Measurements from ENCODE around the gene RFX8.
"Not testable (repeated sequence)": the region's sequence is repeated elsewhere in the genome, so short reads cannot be mapped to it uniquely, and the experiment has no call there.

RFX8 gene

GRCh38 chr2:101474731-101475384 lies at the start of gene RFX8:
Gene RFX8, minus strand, starts transcription at chr2:101475112. Its CDS starts 8,264 bp downstream, at chr2:101466848.
- no peak for DNase-seq (ENCODE audit: low spot score)

DNA sequence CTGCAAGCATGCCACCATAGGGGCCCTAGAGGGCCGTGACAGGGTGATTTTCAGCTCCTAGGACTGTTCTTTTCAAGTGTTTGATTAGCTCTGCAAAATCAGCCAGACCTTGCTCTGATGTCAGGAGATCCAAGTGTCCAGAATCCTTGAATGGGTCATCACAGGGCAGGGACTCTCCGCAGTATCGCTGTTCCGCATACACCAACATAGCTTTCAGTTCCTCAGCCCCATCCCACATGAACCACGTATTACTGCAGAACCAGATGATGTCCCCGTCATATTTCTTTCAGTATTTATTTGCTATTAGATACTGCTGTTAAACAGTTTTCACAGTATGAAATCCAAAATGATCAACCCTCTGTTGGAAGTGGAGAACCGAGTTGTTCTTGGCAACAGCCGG lies 46.6 kb upstream of the RFX8 start:
- no peak for DNase-seq (ENCODE audit: low spot score)

DNA sequence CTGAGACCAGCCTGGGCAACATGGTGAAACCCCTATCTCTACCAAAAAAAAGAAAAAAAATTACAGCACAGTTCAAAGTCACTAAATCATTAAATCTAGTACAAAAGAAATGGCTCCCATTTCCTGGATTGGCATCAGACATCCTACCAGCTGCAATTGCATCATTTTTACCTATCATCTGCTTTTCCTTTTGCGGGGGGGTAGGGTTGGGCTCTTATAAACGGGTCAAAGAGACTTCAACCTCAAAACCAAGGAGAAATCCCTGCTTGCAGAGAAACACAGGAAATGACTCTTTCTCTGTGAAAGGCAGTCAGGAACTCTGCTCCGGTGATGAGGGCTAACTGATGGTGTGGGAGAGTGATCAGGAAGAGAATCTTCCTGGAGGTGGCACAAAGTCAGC lies 45.3 kb upstream of the RFX8 start:
- DNase-seq (ENCODE audit: low spot score): no peak

GRCh38 chr2:101518578-101519492 lies 43.9 kb upstream of the RFX8 start:
- peak; percentile 54 for DNase-seq (ENCODE audit: low spot score)

DNA sequence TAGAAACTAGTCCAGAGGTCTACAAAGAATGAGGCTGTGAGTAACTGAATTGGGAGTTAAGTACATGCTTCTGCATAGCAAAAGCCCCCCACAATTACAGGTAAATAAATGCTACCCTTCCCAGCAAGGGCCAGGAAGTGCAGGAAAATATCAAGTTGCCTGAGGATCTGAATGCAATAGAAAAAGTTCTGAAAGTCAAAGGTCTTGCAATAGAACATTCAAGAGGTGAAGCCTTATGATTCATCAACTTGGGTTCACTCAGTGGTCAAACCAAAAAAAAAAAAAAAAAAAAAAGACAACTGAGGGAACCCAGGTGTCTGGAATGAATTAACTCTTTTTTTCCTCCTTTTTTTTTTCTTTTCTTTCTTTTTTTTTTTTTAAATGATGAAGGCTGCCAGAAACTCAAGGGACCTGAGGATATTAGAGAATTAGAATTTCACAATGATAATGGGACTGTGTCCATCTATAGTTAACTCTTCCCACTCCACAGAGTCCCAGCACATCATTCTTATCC lies 42.9 kb upstream of the RFX8 start:
- DNase-seq (ENCODE audit: low spot score): no peak

DNA sequence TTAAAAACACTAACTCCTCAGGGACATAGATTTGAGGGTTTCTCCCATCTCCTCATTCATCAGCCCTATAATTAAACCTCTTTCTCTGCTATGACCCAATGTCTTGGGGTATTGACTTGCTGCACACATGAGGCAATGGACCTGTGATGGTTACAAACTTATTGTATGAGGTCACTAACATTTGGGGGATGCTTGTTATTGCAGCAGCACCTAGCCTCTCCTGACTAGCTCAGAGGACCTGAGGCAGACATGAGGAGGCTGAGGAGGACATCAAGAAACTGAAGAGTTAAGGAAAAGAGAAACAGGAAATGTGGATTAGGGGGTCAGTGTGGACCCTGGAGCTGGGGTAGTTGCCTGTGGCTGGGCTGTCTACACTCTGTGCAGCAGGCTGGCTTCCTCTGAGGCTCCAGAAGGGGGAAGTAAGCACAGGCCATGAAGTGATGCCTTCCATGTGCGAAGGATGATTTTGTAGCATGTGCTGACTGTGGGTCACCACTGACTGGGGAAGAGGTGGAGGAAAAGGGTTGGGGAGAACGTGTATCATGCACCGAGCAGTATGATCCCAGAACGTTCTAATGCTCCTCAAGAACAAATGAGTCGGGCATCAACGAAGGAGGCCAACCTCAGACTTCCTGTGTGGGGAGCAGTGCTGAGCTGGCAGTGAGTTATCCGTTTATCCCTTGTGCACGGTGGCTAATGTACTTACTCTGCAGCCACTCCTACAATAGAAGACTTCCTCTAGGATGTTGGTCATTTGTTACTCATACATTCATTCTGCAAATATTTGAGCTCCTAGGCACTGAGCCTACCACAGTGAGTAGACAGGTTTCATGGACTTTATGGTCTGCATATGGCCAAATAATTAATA lies 42.1 kb upstream of the RFX8 start:
- no peak for DNase-seq (ENCODE audit: low spot score)

GRCh38 chr2:101516349-101516748 lies 41.4 kb upstream of the RFX8 start:
- no peak for DNase-seq (ENCODE audit: low spot score)

DNA sequence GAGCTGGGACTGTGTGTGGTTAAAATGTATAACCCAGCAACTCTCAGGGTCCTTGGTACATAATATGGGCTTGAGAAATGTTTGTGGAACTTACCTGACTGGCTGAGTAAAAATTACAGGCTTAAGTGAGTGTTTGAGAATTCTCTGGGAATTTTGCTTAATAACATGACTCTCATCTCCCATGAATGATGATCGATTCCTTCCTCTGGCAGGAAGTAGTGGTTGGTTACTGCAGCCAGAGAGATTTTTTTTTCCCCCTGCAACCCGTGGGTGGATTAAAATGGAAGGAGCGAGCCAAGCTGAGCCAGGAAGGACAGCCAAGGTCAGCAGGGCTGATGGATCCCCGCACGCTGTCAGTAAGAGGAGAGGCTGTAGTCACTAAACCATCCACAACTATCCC lies 40.6 kb upstream of the RFX8 start:
- DNase-seq (ENCODE audit: low spot score): no peak

- no peak for DNase-seq (ENCODE audit: low spot score)
Observed at GRCh38 chr2:101512993-101513392, 38.1 kb upstream of the RFX8 start.

DNA sequence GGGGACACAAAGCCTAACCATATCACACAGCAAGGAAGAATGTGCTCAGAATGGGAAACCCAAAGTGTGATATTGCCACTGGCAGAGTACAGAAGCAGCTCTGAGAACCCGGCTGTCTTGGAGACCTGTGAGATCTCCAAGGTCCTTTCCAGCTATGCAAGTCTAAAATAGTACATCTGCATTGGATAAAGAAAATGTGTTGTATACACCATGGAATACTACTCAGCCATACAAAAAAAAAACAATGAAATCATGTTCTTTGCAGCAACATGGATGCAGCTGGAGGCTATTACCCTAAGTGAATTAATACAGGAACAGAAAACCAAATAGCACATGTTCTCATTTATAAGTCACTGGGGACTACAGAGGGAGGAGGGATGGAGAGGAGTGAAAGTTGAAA lies 36.5 kb upstream of the RFX8 start:
- no peak for DNase-seq (ENCODE audit: low spot score)

DNA sequence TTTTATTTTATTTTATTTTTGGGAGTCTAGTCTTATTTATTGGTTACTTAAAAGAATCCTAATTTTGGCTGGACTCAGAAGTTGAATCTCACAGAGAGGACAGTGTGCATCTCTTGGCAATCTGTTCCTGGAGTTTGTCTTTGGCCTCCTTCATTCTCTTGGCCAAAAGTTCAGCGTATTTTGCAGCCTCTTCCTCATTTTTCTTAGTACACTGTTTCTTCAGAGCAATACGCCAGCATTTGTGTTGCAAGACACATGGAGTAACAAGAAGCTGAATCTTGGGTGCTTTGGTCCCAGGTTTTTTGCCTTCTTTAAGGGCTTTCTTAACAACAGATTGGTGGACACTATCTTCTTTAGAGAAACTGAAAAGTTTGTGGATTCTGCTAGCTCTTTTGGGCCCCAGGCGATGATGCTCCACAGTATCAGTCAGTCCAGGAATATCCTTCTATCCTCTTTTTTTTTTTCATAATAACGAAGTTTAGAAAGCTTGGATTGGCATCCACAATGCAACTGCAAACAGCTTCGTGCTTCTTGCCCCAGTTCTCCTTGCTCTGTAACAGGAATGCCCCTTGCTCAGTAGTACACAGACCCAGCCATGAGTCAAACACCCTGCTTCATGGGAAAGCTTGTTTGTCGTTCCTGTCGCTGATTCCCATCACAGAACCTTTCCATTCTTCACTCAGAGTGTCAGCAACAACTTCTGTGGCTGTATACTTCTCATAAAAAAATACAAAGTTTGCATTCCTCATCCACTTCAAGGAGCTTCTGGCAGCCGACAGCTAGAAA lies 34.8 kb upstream of the RFX8 start:
- no peak for DNase-seq (ENCODE audit: low spot score)

GRCh38 chr2:101508636-101509035 lies 33.7 kb upstream of the RFX8 start:
- DNase-seq (ENCODE audit: low spot score): no peak

- DNase-seq (ENCODE audit: low spot score): not testable (repeated sequence)
Observed at GRCh38 chr2:101505276-101505675, 30.4 kb upstream of the RFX8 start.

- DNase-seq (ENCODE audit: low spot score): not testable (repeated sequence)
Observed at GRCh38 chr2:101504744-101505143, 29.8 kb upstream of the RFX8 start.

DNA sequence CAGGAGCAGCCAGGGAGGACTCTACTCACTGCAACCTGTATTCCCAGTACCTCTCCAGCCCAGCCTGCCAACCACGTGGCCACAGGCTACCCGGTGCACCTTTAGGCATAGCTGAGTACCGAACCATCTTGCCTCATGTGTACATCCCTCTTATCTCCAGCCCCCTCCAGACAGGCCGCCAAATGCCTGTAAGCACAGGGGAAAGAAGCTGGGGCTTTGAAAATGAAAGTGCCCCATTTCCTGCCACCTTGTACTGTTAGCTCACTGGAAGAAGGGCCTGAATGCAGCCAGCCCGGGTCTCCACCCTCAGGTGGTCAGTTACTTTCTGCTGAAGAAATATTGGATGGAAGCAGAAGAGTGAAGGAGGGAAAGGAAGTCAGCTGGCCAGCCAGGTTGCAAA lies 27.2 kb upstream of the RFX8 start:
- DNase-seq (ENCODE audit: low spot score): no peak

DNA sequence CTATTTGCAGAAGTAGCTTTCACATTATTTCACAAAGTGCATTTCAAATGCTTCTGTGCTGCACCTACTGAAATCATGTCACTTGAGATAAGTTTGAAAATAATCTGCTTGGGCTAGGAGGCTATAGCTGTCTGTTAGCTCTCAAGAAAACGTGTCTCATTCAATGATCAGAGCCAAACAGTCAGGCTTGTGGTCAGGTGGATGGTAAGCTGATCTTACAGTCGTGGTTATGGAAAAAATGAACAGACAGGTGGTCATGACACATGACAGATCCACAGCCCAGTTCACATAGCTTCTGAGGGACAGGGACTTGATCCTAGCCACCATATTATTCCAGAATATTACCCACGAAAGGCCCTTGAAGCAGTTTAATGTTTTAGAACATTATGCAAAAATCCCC lies 26.5 kb upstream of the RFX8 start:
- no peak for DNase-seq (ENCODE audit: low spot score)

DNA sequence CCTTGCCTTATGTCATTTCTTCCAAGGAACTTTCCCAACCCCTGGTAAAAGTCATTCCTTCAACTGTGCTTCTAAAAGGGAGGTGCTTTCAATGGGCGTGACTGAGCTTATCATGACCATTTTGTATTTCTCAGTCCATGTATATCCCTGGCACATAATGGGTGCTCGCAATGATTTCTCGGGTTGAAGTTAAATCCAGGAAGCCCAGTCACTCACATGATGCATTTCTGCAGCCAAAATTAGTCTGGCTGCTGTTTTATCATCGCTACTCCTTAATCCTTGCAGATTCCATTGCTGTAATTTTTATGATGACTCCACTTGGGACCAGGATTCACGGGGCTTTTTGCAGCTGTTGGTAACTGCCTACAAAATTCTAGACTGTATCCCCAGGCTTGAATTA lies 25.9 kb upstream of the RFX8 start:
- no peak for DNase-seq (ENCODE audit: low spot score)

GRCh38 chr2:101500180-101500579 lies 25.3 kb upstream of the RFX8 start:
- DNase-seq (ENCODE audit: low spot score): no peak

DNA sequence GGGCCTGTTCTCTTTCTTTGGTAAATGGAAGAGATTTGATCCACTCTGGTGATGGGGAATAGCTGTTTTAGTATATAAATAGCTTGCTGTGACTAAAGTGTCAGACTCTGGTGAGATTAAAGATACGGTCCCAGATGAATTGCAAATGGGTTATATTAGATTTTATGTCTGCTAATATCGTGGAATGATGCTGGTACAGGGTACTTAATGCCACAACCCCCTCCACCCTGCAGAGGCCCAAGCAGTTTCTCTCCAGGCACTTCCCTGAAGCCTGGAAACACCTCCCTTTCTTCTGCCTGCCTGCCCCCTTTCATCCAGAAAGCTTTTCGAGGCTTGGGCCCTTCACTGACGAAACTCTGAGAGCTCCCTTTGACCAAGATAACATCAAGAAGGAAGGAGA lies 21.4 kb upstream of the RFX8 start:
- no peak for DNase-seq (ENCODE audit: low spot score)

DNA sequence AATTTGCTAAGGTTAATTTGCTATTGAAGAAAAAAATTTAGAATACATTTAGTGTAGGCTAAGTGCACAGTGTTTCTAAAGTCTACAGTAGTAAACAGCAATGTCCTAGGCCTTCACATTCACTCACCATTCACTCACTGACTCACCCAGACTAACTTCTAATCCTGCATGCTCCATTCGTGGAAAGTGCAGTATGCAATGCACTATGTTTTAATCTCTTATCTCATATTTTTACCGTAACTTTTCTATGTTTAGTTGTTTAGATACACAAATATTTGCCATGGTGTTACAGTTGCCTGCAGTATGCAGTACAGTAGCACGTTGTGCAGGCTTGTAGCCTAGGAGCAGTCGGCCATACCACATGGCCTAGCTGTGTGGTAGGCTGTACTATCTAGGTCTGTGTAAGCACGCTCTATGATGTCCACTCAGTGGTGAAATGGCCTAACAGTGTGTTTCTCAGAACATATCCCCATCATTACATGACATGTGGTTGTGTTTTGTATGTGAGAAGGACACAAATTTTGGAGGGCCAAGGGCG lies 18.1 kb upstream of the RFX8 start:
- no peak for DNase-seq (ENCODE audit: low spot score)

DNA sequence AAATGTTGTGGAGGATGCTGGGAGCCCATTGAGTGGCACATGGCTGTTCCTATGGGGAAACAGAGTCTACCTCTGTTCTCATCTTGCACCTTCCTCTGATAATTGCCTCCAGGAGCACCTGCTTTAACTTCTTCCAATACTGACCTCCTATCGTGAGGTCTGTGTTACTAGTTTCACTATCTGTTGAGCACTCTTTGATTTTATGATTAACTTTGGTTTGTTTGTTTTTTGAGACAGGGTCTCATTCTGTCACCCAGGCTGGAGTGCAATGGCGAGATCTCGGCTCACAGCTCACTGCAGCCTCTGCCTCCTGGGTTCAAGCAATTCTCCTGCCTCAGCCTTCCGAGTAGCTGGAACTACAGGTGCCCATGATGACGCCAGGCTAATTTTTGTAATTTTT lies 12.1 kb upstream of the RFX8 start:
- DNase-seq (ENCODE audit: low spot score): no peak

Data from ecto neural progenitor cell (in vitro differentiated cells).